MM.1S (cell line): ENCODE results near the gene C6orf62.

Experiments
- EZH2 ChIP-seq: fragments of 300-600 bp; sonication (generic); optimal IDR thresholded peaks from 2 replicates; pipeline ENCODE3; 2017; ENCODE audit warnings: low read depth, mild to moderate bottlenecking, antibody characterized with exemption, low read length, mixed read lengths
- EZH2phosphoT487 ChIP-seq: fragments of 300-600 bp; sonication (generic); IDR thresholded peaks from 2 replicates; pipeline ENCODE4 v1.6.1; 2018; ENCODE audit warnings: antibody characterized with exemption, low read length
- TF ChIP-seq, protein P1 (sequence below): fragments of 300-600 bp; sonication (generic); IDR thresholded peaks from 2 replicates; pipeline ENCODE4 v1.5.1; 2016; ENCODE audit warnings: antibody characterized with exemption, low read length, mixed read lengths

DNA sequence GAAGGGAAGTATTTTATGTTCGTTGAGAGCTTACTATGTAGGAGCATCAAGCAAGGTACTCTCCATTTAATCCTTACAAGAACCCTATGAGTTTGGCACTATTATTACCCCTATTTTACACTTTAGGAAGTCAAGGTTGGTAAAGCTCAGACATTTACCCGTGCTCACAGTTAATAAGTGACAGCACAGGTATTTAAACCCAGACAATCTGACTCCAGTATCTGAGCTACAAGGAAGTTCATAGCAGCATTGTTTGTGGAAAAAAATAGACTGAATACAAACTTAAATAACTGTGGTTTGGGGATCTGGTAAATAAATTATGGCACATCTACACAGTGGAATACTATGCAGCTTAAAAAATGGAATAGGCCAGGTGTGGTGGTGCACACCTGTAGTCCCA lies 34.6 kb upstream of the C6orf62 start:
- TF ChIP-seq, protein P1, sequence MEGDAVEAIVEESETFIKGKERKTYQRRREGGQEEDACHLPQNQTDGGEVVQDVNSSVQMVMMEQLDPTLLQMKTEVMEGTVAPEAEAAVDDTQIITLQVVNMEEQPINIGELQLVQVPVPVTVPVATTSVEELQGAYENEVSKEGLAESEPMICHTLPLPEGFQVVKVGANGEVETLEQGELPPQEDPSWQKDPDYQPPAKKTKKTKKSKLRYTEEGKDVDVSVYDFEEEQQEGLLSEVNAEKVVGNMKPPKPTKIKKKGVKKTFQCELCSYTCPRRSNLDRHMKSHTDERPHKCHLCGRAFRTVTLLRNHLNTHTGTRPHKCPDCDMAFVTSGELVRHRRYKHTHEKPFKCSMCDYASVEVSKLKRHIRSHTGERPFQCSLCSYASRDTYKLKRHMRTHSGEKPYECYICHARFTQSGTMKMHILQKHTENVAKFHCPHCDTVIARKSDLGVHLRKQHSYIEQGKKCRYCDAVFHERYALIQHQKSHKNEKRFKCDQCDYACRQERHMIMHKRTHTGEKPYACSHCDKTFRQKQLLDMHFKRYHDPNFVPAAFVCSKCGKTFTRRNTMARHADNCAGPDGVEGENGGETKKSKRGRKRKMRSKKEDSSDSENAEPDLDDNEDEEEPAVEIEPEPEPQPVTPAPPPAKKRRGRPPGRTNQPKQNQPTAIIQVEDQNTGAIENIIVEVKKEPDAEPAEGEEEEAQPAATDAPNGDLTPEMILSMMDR: no peak
- TF ChIP-seq EZH2 (no peak), EZH2phosphoT487 (no peak)
